ENCODE results near the gene CD22. TPM values are rescaled to one million over a fixed set of nuclear protein-coding genes. Genes with fewer than 3 reads are reported as not detected.

The CD22 gene
- total RNA-seq, 1 donor from 2014 or later: 3.4 TPM

GRCh38 chr19:35334144-35334753 lies 5.3 kb downstream of the CD22 start:
- H3K4me3 Mint-ChIP-seq: no peak overlapping the region
- H3K36me3 Mint-ChIP-seq (ENCODE audit: low read depth): no peaks in the 10 kb centered on the region
- H3K27ac Mint-ChIP-seq: no peak overlapping the region
- H3K9me3 Mint-ChIP-seq: no peaks in the 10 kb centered on the region
- no peak for DNase-seq
- intact Hi-C loops (cut with micrococcal nuclease): no loop called here
- peaks cover 25% of the 10 kb centered on the region for H3K4me1 Mint-ChIP-seq
- H3K27me3 Mint-ChIP-seq: no peaks in the 10 kb centered on the region

GRCh38 chr19:35336166-35336955 lies 7.4 kb downstream of the CD22 start:
- no peak for DNase-seq
- H3K4me1 Mint-ChIP-seq: peaks cover 21% of the 10 kb centered on the region
- H3K9me3 Mint-ChIP-seq: no peaks in the 10 kb centered on the region
- intact Hi-C loops (cut with micrococcal nuclease): no loop called here
- H3K4me3 Mint-ChIP-seq: no peak overlapping the region
- no peaks in the 10 kb centered on the region for H3K27me3 Mint-ChIP-seq
- peak overlapping the region; percentile 49 for H3K27ac Mint-ChIP-seq
- H3K36me3 Mint-ChIP-seq (ENCODE audit: low read depth): no peaks in the 10 kb centered on the region

- no peak overlapping the region for H3K4me3 Mint-ChIP-seq
- no peaks in the 10 kb centered on the region for H3K9me3 Mint-ChIP-seq
- intact Hi-C loops (cut with micrococcal nuclease): no loop called here
- H3K27me3 Mint-ChIP-seq: peaks cover 3% of the 10 kb centered on the region
- H3K4me1 Mint-ChIP-seq: peaks cover 24% of the 10 kb centered on the region
- peak overlapping the region; percentile 9 for H3K27ac Mint-ChIP-seq
- DNase-seq: no peak
- H3K36me3 Mint-ChIP-seq (ENCODE audit: low read depth): no peaks in the 10 kb centered on the region
Observed at GRCh38 chr19:35337097-35337983, 8.4 kb downstream of the CD22 start.

- no peak for DNase-seq
- Mint-ChIP-seq H3K27ac (no peak overlapping the region), H3K9me3 (no peaks in the 10 kb centered on the region), H3K27me3 (peaks cover 6% of the 10 kb centered on the region), H3K36me3 (ENCODE audit: low read depth) (no peaks in the 10 kb centered on the region), H3K4me3 (no peak overlapping the region), H3K4me1 (peaks cover 18% of the 10 kb centered on the region)
- intact Hi-C loops (cut with micrococcal nuclease): no loop called here
Observed at GRCh38 chr19:35337984-35338296, 9.0 kb downstream of the CD22 start.

- intact Hi-C loops (cut with micrococcal nuclease): no loop called here
Observed at GRCh38 chr19:35340431-35340830, 11.4 kb downstream of the CD22 start.

GRCh38 chr19:35341006-35341405 lies 12.0 kb downstream of the CD22 start:
- no peak overlapping the region for H3K4me3 Mint-ChIP-seq
- H3K4me1 Mint-ChIP-seq: peaks cover 13% of the 10 kb centered on the region
- H3K27me3 Mint-ChIP-seq: peaks cover 10% of the 10 kb centered on the region
- DNase-seq: no peak
- no peaks in the 10 kb centered on the region for H3K36me3 Mint-ChIP-seq (ENCODE audit: low read depth)
- intact Hi-C loops (cut with micrococcal nuclease): no loop called here
- H3K9me3 Mint-ChIP-seq: no peaks in the 10 kb centered on the region
- no peak overlapping the region for H3K27ac Mint-ChIP-seq

More at GRCh38 chr19:35340431-35340830, 11.4 kb downstream of the CD22 start:
- no peak overlapping the region for H3K27ac Mint-ChIP-seq
- no peak overlapping the region for H3K4me3 Mint-ChIP-seq
- DNase-seq: no peak
- peaks cover 7% of the 10 kb centered on the region for H3K4me1 Mint-ChIP-seq
- H3K9me3 Mint-ChIP-seq: no peaks in the 10 kb centered on the region
- H3K27me3 Mint-ChIP-seq: peaks cover 10% of the 10 kb centered on the region
- H3K36me3 Mint-ChIP-seq (ENCODE audit: low read depth): no peaks in the 10 kb centered on the region

DNA sequence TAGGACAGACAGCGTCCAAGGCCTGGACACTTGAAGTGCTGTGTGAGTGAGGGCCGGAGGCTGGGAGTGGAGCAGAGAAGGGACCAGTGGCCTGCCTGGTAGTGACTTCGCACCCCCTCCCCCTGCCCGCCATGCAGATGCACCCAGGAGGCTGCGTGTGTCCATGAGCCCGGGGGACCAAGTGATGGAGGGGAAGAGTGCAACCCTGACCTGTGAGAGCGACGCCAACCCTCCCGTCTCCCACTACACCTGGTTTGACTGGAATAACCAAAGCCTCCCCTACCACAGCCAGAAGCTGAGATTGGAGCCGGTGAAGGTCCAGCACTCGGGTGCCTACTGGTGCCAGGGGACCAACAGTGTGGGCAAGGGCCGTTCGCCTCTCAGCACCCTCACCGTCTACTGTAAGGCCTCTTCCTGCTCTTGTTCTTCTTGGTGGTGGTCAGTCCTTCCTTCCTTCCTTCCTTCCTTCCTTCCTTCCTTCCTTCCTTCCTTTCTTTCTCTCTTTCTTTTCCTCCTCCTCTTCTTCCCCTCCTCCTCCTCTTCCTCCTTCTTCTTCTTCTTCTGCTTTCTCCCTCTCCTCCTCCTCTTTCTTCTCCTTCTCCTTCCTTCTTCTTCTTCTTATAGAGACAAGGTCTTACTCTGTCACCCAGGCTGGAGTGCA lies 12.7 kb downstream of the CD22 start:
- peak overlapping the region; percentile 25 for H3K27ac Mint-ChIP-seq
- no peak overlapping the region for H3K4me3 Mint-ChIP-seq
- intact Hi-C loops (cut with micrococcal nuclease): no loop called here
- H3K27me3 Mint-ChIP-seq: peaks cover 12% of the 10 kb centered on the region
- H3K4me1 Mint-ChIP-seq: peaks cover 18% of the 10 kb centered on the region
- no peaks in the 10 kb centered on the region for H3K36me3 Mint-ChIP-seq (ENCODE audit: low read depth)
- DNase-seq: no peak
- no peaks in the 10 kb centered on the region for H3K9me3 Mint-ChIP-seq

DNA sequence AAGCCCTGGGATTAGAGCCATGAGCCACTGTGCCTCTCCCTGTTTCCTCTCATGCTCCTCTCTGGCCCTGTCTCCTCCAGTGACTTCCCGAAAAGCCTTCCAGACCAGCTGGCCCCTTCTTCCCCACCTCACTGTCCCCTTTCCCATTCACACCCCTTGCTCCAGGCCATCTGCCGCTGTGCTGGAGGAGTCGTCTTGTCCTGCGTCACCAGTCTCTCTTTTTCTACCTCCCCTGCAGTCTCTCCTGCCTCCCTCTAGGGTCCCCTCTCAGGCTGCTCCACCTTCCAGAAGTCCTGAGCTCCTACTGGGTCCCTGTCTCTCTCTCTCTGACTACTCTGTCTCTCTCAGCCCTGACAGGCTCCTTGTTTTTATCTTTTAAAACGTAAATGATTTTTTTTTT lies 13.4 kb downstream of the CD22 start:
- Mint-ChIP-seq H3K27ac (peak overlapping the region; percentile 59), H3K4me1 (peaks cover 25% of the 10 kb centered on the region), H3K27me3 (peaks cover 12% of the 10 kb centered on the region), H3K4me3 (no peak overlapping the region), H3K9me3 (no peaks in the 10 kb centered on the region), H3K36me3 (ENCODE audit: low read depth) (no peaks in the 10 kb centered on the region)
- no peak for DNase-seq
- intact Hi-C loops (cut with micrococcal nuclease): no loop called here

DNA sequence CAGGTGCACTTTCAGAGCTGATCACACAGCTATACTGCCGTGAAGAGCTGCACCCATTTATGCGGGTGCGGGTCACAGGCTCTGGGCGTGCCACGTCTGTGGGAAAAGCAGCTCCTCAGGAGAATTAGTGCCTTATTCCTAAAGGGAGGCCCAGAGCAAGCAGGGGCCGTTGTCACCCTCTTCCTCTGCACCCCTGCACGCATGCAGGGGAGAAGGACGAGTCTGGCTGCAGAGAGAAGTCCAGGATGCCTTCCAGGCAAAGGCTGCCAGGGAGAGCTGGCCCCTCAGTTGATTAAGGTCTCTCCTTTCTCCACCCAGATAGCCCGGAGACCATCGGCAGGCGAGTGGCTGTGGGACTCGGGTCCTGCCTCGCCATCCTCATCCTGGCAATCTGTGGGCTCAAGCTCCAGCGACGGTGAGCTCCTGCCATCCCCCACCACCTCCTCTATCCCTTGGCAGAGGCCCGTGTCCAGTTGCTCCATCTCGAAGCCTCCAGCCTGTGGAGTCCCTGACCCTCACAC lies 15.6 kb downstream of the CD22 start:
- Mint-ChIP-seq H3K9me3 (no peaks in the 10 kb centered on the region), H3K4me3 (no peak overlapping the region), H3K36me3 (ENCODE audit: low read depth) (no peaks in the 10 kb centered on the region), H3K4me1 (peaks cover 43% of the 10 kb centered on the region), H3K27me3 (peaks cover 12% of the 10 kb centered on the region), H3K27ac (no peak overlapping the region)
- intact Hi-C loops (cut with micrococcal nuclease): no loop called here
- DNase-seq: no peak

GRCh38 chr19:35345671-35346111 lies 16.7 kb downstream of the CD22 start:
- intact Hi-C loops (cut with micrococcal nuclease): loop anchor here (2.0 kb wide), 3 partner anchors 13 to 201 kb away; no protein-coding TSS in a partner anchor
- peak overlapping the region; percentile 79 for H3K4me3 Mint-ChIP-seq
- H3K27me3 Mint-ChIP-seq: peaks cover 12% of the 10 kb centered on the region
- no peaks in the 10 kb centered on the region for H3K9me3 Mint-ChIP-seq
- H3K36me3 Mint-ChIP-seq (ENCODE audit: low read depth): no peaks in the 10 kb centered on the region
- DNase-seq: no peak
- H3K27ac Mint-ChIP-seq: peak overlapping the region; percentile 98
- peaks cover 45% of the 10 kb centered on the region for H3K4me1 Mint-ChIP-seq

DNA sequence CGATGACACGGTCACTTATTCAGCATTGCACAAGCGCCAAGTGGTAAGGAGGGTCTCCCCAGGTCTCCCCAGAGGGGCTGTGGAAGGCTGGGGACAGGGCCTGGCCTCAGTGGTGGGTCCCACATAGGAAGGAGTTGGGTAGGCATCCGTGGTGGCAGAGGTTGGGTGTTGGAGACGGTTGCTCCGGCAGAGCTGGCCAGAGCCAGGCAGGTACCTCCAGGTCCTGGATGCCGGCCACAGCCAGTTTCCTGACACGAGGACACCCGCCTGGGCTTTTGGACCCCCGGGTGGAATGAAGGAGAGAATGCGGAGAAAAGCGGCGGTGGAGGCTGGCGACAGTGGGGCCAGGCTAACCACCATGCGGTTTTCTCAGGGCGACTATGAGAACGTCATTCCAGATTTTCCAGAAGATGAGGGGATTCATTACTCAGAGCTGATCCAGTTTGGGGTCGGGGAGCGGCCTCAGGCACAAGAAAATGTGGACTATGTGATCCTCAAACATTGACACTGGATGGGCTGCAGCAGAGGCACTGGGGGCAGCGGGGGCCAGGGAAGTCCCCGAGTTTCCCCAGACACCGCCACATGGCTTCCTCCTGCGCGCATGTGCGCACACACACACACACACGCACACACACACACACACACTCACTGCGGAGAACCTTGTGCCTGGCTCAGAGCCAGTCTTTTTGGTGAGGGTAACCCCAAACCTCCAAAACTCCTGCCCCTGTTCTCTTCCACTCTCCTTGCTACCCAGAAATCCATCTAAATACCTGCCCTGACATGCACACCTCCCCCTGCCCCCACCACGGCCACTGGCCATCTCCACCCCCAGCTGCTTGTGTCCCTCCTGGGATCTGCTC lies 17.4 kb downstream of the CD22 start:
- peak overlapping the region; percentile 79 for H3K4me3 Mint-ChIP-seq
- DNase-seq: peak; percentile 90
- H3K27ac Mint-ChIP-seq: peak overlapping the region; percentile 98
- peaks cover 45% of the 10 kb centered on the region for H3K4me1 Mint-ChIP-seq
- intact Hi-C loops (cut with micrococcal nuclease): loop anchor here (1.0 to 2.0 kb wide), 5 partner anchors 14 to 200 kb away; no protein-coding TSS in a partner anchor
- H3K27me3 Mint-ChIP-seq: peaks cover 12% of the 10 kb centered on the region
- H3K9me3 Mint-ChIP-seq: no peaks in the 10 kb centered on the region
- H3K36me3 Mint-ChIP-seq (ENCODE audit: low read depth): no peaks in the 10 kb centered on the region

- H3K27me3 Mint-ChIP-seq: peaks cover 8% of the 10 kb centered on the region
- peak; percentile 83 for DNase-seq
- no peaks in the 10 kb centered on the region for H3K9me3 Mint-ChIP-seq
- H3K36me3 Mint-ChIP-seq (ENCODE audit: low read depth): no peaks in the 10 kb centered on the region
- H3K4me3 Mint-ChIP-seq: peak within 1 kb of the TSS; percentile 79
- intact Hi-C loops (cut with micrococcal nuclease): loop anchor here (1.0 to 2.0 kb wide), 5 partner anchors 15 to 199 kb away; no protein-coding TSS in a partner anchor
- peaks cover 43% of the 10 kb centered on the region for H3K4me1 Mint-ChIP-seq
- H3K27ac Mint-ChIP-seq: peak within 1 kb of the TSS; percentile 98
Observed at GRCh38 chr19:35347171-35347929, 18.4 kb downstream of the CD22 start, which contains the start of gene FFAR1. TSS of gene FFAR1 (plus strand) at chr19:35347902. CDS start at chr19:35351552, 3,650 bp downstream.
